ENCODE data around the gene GOSR2. TPM values are rescaled to one million over a fixed set of nuclear protein-coding genes. Genes with fewer than 3 reads are reported as not detected.
A peak's percentile ranks its signal among the peaks of the same experiment; 100 is the strongest.

The GOSR2 gene
- polyA plus RNA-seq, 1 donor (not counting 4 experiments of a cell fraction or from before 2014, with no cell fraction given) = 48.6 TPM

GRCh38 chr17:46979147-46979863 is 56.3 kb downstream of the GOSR2 start, which contains the start of gene RPRML:
Gene RPRML (minus strand): TSS chr17:46979253. CDS start chr17:46979007, 246 bp downstream.
- no peaks in the 10 kb centered on the region for H3K79me2 ChIP-seq (ENCODE audit: control insufficient read depth, insufficient read depth, low read length)
- H4K20me1 ChIP-seq (ENCODE audit: control insufficient read depth, extremely low read depth, insufficient read depth, low read length) = no peaks in the 10 kb centered on the region
- dilution Hi-C loops (cut with MboI; ENCODE audit: extremely low pct_ligation_motif_present, low sequenced_read_pairs) = no loop called here
- DNase-seq (ENCODE audit: low read depth, low spot score) (no peak), FAIRE-seq (no peak)
- H3K9me1 ChIP-seq (ENCODE audit: control insufficient read depth, extremely low read depth, insufficient read depth, low read length) = no peaks in the 10 kb centered on the region
- peak within 1 kb of the TSS; percentile 62 for H3K4me2 ChIP-seq (ENCODE audit: control insufficient read depth, extremely low read depth, insufficient read depth, low read depth, low read length)
- H3K9me3 ChIP-seq (ENCODE audit: control insufficient read depth, low read depth, low read length) = no peaks in the 10 kb centered on the region
- H3K27me3 ChIP-seq (ENCODE audit: control insufficient read depth, extremely low read depth, insufficient read depth, low read length) = peaks cover 43% of the 10 kb centered on the region
- H3K36me3 ChIP-seq (ENCODE audit: control insufficient read depth in 2 of 2, extremely low read depth in 1 of 2, insufficient read depth in 2 of 2, low read length in 2 of 2) = no peaks in the 10 kb centered on the region
- peak within 1 kb of the TSS; percentile 22 to 48 (median 43) for H3K4me3 ChIP-seq (ENCODE audit: control insufficient read depth in 2 of 3, extremely low read depth in 1 of 3, insufficient read depth in 2 of 3, low read depth in 1 of 3, low read length in 3 of 3)
- peak; percentile 71 for TF ChIP-seq EZH2 (IDR thresholded peaks at IDR 0.05; ENCODE audit: low read length)
- no peak for TF ChIP-seq CTCF (optimal IDR thresholded peaks at IDR 0.05 in 1 of 3, IDR thresholded peaks at IDR 0.05 in 1 of 3, conservative IDR thresholded peaks at IDR 0.05 in 1 of 3; ENCODE audit: extremely low read depth in 1 of 3, insufficient read depth in 2 of 3, low read length in 3 of 3)
- no peak within 1 kb of the TSS for H2AFZ ChIP-seq (ENCODE audit: control insufficient read depth, low read length)
- no peaks in the 10 kb centered on the region for H3K4me1 ChIP-seq (ENCODE audit: control insufficient read depth, extremely low read depth, insufficient read depth, low read length)
- H3K27ac ChIP-seq (ENCODE audit: control insufficient read depth, insufficient read depth, low read length) = no peak within 1 kb of the TSS
- no peak within 1 kb of the TSS for H3K9ac ChIP-seq (ENCODE audit: control insufficient read depth, extremely low read depth, insufficient read depth, low read length)

DNA sequence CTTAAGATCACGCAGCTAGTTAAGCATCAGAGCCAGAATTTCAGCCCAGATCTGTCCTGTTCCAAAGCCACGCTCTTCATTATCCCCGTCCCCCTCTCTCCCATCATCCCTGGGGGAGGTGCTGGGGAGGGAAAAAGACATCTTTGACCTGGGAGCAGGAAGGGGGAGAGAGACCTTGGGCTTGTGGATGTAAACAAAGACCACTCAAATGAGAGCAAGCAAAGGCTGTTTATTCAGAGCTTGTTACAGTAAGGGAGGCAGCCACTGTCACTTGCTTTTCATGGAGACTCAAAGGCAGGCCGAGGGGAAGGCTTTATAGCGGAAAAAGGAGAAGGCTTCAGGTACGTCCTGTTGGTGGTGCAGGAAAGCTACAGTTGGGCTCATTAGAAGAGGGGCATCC is 59.6 kb downstream of the GOSR2 start:
- TF ChIP-seq CTCF (optimal IDR thresholded peaks at IDR 0.05 in 1 of 3, IDR thresholded peaks at IDR 0.05 in 1 of 3, conservative IDR thresholded peaks at IDR 0.05 in 1 of 3; ENCODE audit: extremely low read depth in 1 of 3, insufficient read depth in 2 of 3, low read length in 3 of 3) (no peak), EZH2 (IDR thresholded peaks at IDR 0.05; ENCODE audit: low read length) (no peak)
- no peak for DNase-seq (ENCODE audit: low read depth, low spot score)
- Histone ChIP-seq H3K79me2 (ENCODE audit: control insufficient read depth, insufficient read depth, low read length) (no peaks in the 10 kb centered on the region), H3K9ac (ENCODE audit: control insufficient read depth, extremely low read depth, insufficient read depth, low read length) (no peak overlapping the region), H3K4me1 (ENCODE audit: control insufficient read depth, extremely low read depth, insufficient read depth, low read length) (no peaks in the 10 kb centered on the region), H3K9me3 (ENCODE audit: control insufficient read depth, low read depth, low read length) (no peaks in the 10 kb centered on the region), H3K4me3 (ENCODE audit: control insufficient read depth in 2 of 3, extremely low read depth in 1 of 3, insufficient read depth in 2 of 3, low read depth in 1 of 3, low read length in 3 of 3) (no peak overlapping the region), H3K27ac (ENCODE audit: control insufficient read depth, insufficient read depth, low read length) (no peak overlapping the region), H3K9me1 (ENCODE audit: control insufficient read depth, extremely low read depth, insufficient read depth, low read length) (no peaks in the 10 kb centered on the region), H3K36me3 (ENCODE audit: control insufficient read depth in 2 of 2, extremely low read depth in 1 of 2, insufficient read depth in 2 of 2, low read length in 2 of 2) (no peaks in the 10 kb centered on the region), H2AFZ (ENCODE audit: control insufficient read depth, low read length) (no peak overlapping the region), H3K27me3 (ENCODE audit: control insufficient read depth, extremely low read depth, insufficient read depth, low read length) (peaks cover 34% of the 10 kb centered on the region), H4K20me1 (ENCODE audit: control insufficient read depth, extremely low read depth, insufficient read depth, low read length) (no peaks in the 10 kb centered on the region), H3K4me2 (ENCODE audit: control insufficient read depth, extremely low read depth, insufficient read depth, low read depth, low read length) (no peak overlapping the region)
- FAIRE-seq = no peak
- dilution Hi-C loops (cut with MboI; ENCODE audit: extremely low pct_ligation_motif_present, low sequenced_read_pairs) = no loop called here

All from keratinocyte (primary cell).